Epithelial cell of esophagus (primary cell): ENCODE data around the gene MAP3K3.

Experiments used
- DNase-seq: peaks from one replicate; pipeline ENCODE4 v3.0.0; 2010; ENCODE audit warnings: low read depth
- H3K4me3 ChIP-seq: 2 replicates; pipeline ENCODE4 v1.5.1; 2011; ENCODE audit warnings: mild to moderate bottlenecking, low read length, control low read depth
- TF ChIP-seq, protein P1 (sequence below): IDR thresholded peaks from 2 replicates; pipeline ENCODE4 v1.5.1; 2011; ENCODE audit warnings: low read depth, mild to moderate bottlenecking, low read length, control low read depth, inconsistent platforms; ENCODE audit not compliant: insufficient read depth; ENCODE audit errors: missing control alignments

Gene MAP3K3

DNA sequence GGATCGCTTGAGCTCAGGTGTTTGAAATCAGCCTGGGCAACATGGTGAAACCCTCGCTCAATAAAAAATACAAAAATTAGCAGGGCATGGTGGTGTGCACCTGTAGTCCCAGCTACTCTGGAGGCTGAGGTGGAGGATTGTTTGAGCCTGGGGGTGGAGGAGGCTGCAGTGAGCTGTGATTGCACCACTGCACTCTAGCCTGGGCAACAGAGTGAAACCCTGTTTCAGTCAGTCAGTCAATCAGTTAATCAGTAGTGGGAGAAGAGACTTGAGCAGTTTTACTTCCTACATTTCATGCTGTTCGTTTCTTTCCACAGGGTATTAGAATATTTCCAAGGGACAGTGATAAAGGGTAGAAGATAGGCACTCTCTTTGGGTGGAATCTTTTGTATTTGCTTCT lies 8.8 kb downstream of the MAP3K3 start:
- no peak overlapping the region for H3K4me3 ChIP-seq
- no peak for DNase-seq
- TF ChIP-seq, protein P1, sequence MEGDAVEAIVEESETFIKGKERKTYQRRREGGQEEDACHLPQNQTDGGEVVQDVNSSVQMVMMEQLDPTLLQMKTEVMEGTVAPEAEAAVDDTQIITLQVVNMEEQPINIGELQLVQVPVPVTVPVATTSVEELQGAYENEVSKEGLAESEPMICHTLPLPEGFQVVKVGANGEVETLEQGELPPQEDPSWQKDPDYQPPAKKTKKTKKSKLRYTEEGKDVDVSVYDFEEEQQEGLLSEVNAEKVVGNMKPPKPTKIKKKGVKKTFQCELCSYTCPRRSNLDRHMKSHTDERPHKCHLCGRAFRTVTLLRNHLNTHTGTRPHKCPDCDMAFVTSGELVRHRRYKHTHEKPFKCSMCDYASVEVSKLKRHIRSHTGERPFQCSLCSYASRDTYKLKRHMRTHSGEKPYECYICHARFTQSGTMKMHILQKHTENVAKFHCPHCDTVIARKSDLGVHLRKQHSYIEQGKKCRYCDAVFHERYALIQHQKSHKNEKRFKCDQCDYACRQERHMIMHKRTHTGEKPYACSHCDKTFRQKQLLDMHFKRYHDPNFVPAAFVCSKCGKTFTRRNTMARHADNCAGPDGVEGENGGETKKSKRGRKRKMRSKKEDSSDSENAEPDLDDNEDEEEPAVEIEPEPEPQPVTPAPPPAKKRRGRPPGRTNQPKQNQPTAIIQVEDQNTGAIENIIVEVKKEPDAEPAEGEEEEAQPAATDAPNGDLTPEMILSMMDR: no peak

GRCh38 chr17:63631626-63632025 lies 9.4 kb downstream of the MAP3K3 start:
- DNase-seq: no peak
- TF ChIP-seq, protein P1: no peak

GRCh38 chr17:63633742-63634141 lies 11.5 kb downstream of the MAP3K3 start:
- no peak overlapping the region for H3K4me3 ChIP-seq
- TF ChIP-seq, protein P1: no peak
- no peak for DNase-seq

More at GRCh38 chr17:63631626-63632025, 9.4 kb downstream of the MAP3K3 start:
- H3K4me3 ChIP-seq: no peak overlapping the region

DNA sequence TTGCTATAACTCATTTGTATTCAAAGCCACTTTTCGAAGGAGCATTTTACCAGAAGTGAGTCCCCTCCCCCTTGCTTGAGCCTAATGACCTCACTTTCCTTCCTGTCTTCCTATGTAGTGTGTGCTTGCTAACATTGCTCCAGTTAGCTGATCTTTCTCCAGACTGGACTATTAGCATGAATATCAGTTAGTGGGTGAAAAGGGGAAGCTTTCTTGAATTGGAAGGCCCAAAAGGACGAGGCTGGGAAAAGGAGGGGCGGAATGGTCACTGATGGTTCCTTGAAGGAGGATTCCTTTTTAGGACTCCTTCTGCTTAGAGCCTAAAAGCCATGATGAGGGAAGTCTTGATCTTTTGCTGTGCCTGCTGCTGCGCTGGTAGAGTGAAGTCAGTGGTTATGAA lies 11.9 kb downstream of the MAP3K3 start:
- no peak overlapping the region for H3K4me3 ChIP-seq
- TF ChIP-seq, protein P1: no peak
- DNase-seq: no peak

GRCh38 chr17:63634816-63635215 lies 12.6 kb downstream of the MAP3K3 start:
- no peak overlapping the region for H3K4me3 ChIP-seq
- TF ChIP-seq, protein P1: no peak
- DNase-seq: no peak

DNA sequence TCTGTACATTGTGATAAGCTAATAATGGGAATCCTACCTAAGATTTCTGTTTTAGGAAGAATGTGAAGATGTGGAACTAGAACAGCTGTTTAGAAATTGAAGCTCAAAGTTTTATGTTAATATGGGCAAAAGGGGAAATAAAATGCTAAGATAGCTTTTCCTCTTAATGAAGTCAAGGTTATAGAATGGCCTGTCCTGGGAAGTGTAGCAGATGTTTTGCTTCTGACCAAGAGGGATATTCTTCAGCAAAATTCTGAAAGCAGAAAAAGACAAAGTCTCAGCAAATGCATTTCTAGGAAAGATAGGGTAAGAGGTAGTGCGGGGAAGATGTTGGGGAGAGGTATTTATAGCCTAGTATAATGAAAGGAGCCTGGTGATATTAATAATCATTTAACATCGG lies 13.1 kb downstream of the MAP3K3 start:
- no peak overlapping the region for H3K4me3 ChIP-seq
- no peak for DNase-seq
- TF ChIP-seq, protein P1: no peak

DNA sequence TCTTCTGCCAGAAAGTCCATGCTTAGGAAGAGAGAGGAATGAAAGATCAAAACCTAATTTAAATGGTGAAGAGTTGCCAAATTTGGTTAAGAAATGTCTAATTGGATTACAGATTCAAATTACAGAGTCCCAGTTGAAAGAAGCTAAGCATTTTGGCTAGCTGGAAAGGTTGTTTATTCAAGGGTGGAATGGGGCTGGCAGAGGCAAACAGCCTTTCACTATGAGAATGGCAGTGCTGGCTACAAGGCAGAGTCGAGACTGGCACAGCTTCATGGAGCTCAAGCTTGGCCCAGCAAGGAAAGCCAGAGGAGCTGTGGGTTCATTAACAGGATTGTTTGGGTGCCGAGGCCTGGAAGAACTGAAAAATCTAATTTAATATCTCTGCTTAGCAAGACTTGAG lies 13.6 kb downstream of the MAP3K3 start:
- no peak for DNase-seq
- no peak overlapping the region for H3K4me3 ChIP-seq
- TF ChIP-seq, protein P1: no peak
